Tibial nerve (tissue), 4 donors: Measurements from ENCODE around the gene SCGB2A2.

ENCODE experiments used
- EP300 ChIP-seq, 2 donors: sonication (generic); formaldehyde crosslinking; IDR thresholded peaks; one replicate each; pipeline ENCODE4 v1.6.1; 2017; ENCODE audit warnings: antibody characterized with exemption in 2 of 2, mild to moderate bottlenecking in 1 of 2
- POLR2A ChIP-seq, 2 donors: fragments of 450-650 bp; IDR thresholded peaks; one replicate each; pipeline ENCODE4 v1.6.1; 2017; ENCODE audit warnings: antibody characterized with exemption in 2 of 2, mild to moderate bottlenecking in 2 of 2, moderate library complexity in 2 of 2
- TF ChIP-seq, protein P1 (sequence below), 5 experiments: fragments of 200-600 bp in 3 of 5; fragments of 450-650 bp in 2 of 5; sonication (generic) in 3 of 5; IDR thresholded peaks; one replicate each; pipeline ENCODE4 v1.5.1; 2016 to 2019; ENCODE audit warnings: antibody characterized with exemption in 5 of 5, mild to moderate bottlenecking in 3 of 5, moderate library complexity in 2 of 5

DNA sequence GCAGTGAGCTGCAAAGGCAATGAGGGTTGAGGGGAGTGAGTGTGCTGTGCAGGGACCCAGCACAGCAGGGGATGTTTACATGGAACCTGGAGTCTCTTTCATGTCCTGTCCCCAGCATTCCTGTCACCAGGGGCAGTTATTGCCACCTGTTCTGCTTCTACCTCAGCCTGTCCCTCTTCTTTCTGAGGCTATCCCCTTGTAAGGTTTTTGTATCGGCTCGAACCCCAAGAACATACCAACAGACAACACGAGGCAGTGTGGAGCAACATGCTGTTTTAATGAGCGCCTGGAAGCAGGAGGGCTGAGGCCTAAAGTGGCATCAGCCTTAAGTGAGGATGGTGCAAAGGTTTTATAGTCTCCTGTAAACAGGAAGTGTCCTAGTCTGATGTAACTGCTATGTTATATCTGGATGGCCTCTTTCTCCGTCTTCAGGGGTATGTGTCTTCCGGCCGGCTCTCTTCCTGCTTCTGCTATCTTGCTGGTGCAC lies 3.9 kb downstream of the SCGB2A2 start:
- TF ChIP-seq, protein P1, sequence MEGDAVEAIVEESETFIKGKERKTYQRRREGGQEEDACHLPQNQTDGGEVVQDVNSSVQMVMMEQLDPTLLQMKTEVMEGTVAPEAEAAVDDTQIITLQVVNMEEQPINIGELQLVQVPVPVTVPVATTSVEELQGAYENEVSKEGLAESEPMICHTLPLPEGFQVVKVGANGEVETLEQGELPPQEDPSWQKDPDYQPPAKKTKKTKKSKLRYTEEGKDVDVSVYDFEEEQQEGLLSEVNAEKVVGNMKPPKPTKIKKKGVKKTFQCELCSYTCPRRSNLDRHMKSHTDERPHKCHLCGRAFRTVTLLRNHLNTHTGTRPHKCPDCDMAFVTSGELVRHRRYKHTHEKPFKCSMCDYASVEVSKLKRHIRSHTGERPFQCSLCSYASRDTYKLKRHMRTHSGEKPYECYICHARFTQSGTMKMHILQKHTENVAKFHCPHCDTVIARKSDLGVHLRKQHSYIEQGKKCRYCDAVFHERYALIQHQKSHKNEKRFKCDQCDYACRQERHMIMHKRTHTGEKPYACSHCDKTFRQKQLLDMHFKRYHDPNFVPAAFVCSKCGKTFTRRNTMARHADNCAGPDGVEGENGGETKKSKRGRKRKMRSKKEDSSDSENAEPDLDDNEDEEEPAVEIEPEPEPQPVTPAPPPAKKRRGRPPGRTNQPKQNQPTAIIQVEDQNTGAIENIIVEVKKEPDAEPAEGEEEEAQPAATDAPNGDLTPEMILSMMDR (IDR thresholded peaks at IDR 0.05), result no peak
- TF ChIP-seq EP300 (IDR thresholded peaks at IDR 0.05), result no peak
- TF ChIP-seq POLR2A (IDR thresholded peaks at IDR 0.05), result no peak
